Mesendoderm (in vitro differentiated cells): Measurements from ENCODE around the gene PARVB.
"Not testable (repeated sequence)": the region's sequence is repeated elsewhere in the genome, so short reads cannot be mapped to it uniquely, and the experiment has no call there.

Source experiments
- DNase-seq: peaks from one replicate; pipeline ENCODE4 v3.0.0; 2013
- H2AK5ac ChIP-seq: 2 replicates; pipeline ENCODE4 v1.6.1; 2013; ENCODE audit warnings: low read length, inconsistent platforms
- H2BK120ac ChIP-seq: 2 replicates; pipeline ENCODE4 v1.6.1; 2013; ENCODE audit warnings: low read depth, mild to moderate bottlenecking, low read length, moderate library complexity, mixed read lengths
- H2BK15ac ChIP-seq: replicated peaks from 2 replicates; pipeline ENCODE4 v1.6.1; 2013; ENCODE audit warnings: low read depth, mild to moderate bottlenecking, moderate library complexity
- H2BK5ac ChIP-seq: 2 replicates; pipeline ENCODE4 v1.6.1; 2013; ENCODE audit warnings: low read length, inconsistent platforms
- H3K18ac ChIP-seq: 2 replicates; pipeline ENCODE4 v1.6.1; 2013; ENCODE audit warnings: mild to moderate bottlenecking, low read length, mixed read lengths
- H3K23ac ChIP-seq: one replicate; pipeline ENCODE4 v1.6.1; 2013; ENCODE audit warnings: low read length
- H3K27ac ChIP-seq: 2 replicates; pipeline ENCODE4 v1.5.1; 2013; ENCODE audit warnings: low read depth, mild to moderate bottlenecking, inconsistent platforms, low read length, moderate library complexity
- H3K27me3 ChIP-seq: 2 replicates; pipeline ENCODE4 v1.6.1; 2013; ENCODE audit warnings: low read length, control low read depth, mild to moderate bottlenecking, inconsistent platforms; ENCODE audit not compliant: insufficient read depth, poor library complexity
- H3K36me3 ChIP-seq: 2 replicates; pipeline ENCODE4 v1.6.1; 2013; ENCODE audit warnings: low read length, inconsistent platforms; ENCODE audit not compliant: control insufficient read depth, insufficient read depth
- H3K4ac ChIP-seq: one replicate; pipeline ENCODE4 v1.6.1; 2013; ENCODE audit warnings: low read depth, mild to moderate bottlenecking, low read length, moderate library complexity
- H3K4me1 ChIP-seq: 2 replicates; pipeline ENCODE4 v1.6.1; 2013; ENCODE audit warnings: low read depth, low read length, inconsistent platforms; ENCODE audit not compliant: control insufficient read depth
- H3K4me2 ChIP-seq: 2 replicates; pipeline ENCODE4 v1.6.1; 2013; ENCODE audit warnings: low read length
- H3K4me3 ChIP-seq: 2 replicates; pipeline ENCODE4 v1.5.1; 2013; ENCODE audit warnings: mild to moderate bottlenecking, low read length
- H3K56ac ChIP-seq: one replicate; pipeline ENCODE4 v1.6.1; 2013; ENCODE audit warnings: low read length
- H3K79me1 ChIP-seq: 2 replicates; pipeline ENCODE4 v1.6.1; 2013; ENCODE audit warnings: low read length, inconsistent platforms
- H3K79me2 ChIP-seq: 2 replicates; pipeline ENCODE4 v1.6.1; 2013; ENCODE audit warnings: mild to moderate bottlenecking, low read length; ENCODE audit not compliant: control insufficient read depth, insufficient read depth
- H3K9ac ChIP-seq: 2 replicates; pipeline ENCODE4 v1.6.1; 2013; ENCODE audit warnings: low read length, inconsistent platforms
- H4K5ac ChIP-seq: one replicate; pipeline ENCODE4 v1.6.1; 2013; ENCODE audit warnings: low read length
- H4K8ac ChIP-seq: one replicate; pipeline ENCODE4 v1.6.1; 2013; ENCODE audit warnings: low read depth, mild to moderate bottlenecking, control low read depth, low read length, moderate library complexity
- WGBS: extraction: QIAGEN DNeasy Blood & Tissue Kit; methylation state at CpG from one replicate; pipeline ENCODE4 v1.1.7; 2013; ENCODE audit warnings: low lambda C conversion rate, missing lambda C conversion rate; ENCODE audit not compliant: insufficient coverage; ENCODE audit errors: extremely low coverage; 5-methylcytosine and 5-hydroxymethylcytosine counted together

PARVB gene

DNA sequence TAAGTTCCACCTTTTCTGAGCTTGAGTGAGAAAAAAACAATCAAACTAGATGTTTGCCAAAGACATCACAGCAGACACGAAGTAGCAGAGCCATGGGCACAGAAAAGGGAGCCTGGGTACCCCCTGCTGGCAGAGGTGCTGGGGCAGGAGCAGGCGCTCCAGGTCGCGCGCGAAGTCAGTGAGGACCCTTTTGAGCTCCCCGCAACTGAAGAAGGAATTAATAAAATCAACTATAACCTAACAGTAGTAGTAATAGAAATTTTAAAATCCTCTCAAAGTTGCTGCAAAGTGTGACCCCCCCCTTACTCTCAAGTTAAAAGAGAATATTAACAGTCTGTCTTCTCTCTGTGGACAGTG, 20.0 kb upstream of the PARVB start:
- no peak overlapping the region for H3K4me2 ChIP-seq
- no peak overlapping the region for H3K56ac ChIP-seq
- H3K18ac ChIP-seq = no peak overlapping the region
- no CpG with 5 or more reads among the region's 7 CpGs for WGBS
- no peaks in the 10 kb centered on the region for H3K36me3 ChIP-seq
- H2BK5ac ChIP-seq = no peak overlapping the region
- H2BK120ac ChIP-seq = no peak overlapping the region
- H2BK15ac ChIP-seq = no peak overlapping the region
- H3K4me3 ChIP-seq = no peak overlapping the region
- H3K4me1 ChIP-seq = no peaks in the 10 kb centered on the region
- no peak overlapping the region for H4K8ac ChIP-seq
- H4K5ac ChIP-seq = no peak overlapping the region
- H3K79me1 ChIP-seq = no peaks in the 10 kb centered on the region
- H3K23ac ChIP-seq = no peak overlapping the region
- no peak overlapping the region for H3K9ac ChIP-seq
- H3K27ac ChIP-seq = no peak overlapping the region
- no peaks in the 10 kb centered on the region for H3K79me2 ChIP-seq
- DNase-seq = no peak
- H3K27me3 ChIP-seq = no peaks in the 10 kb centered on the region
- H2AK5ac ChIP-seq = no peak overlapping the region
- H3K4ac ChIP-seq = no peak overlapping the region

DNA sequence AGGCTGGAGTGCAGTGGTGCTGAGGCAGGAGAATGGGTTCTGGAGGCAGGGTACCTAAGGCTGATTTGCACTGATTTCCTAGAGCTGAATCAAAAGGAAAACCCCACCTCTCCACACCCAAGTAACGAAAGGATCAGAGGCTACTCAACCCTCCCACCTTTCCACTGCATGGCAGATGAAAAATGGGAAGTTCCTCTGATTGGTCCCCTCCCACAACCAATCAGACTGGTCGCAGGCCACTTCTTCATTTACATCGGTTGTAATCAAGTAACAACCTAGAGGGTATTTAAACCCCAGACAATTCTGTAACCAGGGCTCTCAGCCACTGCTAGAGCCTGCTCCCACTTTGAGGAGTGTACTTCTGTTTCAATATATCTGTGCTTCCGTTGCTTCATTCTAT, 18.6 kb upstream of the PARVB start:
- DNase-seq = no peak
- H3K23ac ChIP-seq = no peak overlapping the region
- H3K36me3 ChIP-seq = no peaks in the 10 kb centered on the region
- no peak overlapping the region for H2BK5ac ChIP-seq
- H3K18ac ChIP-seq = no peak overlapping the region
- H4K8ac ChIP-seq = no peak overlapping the region
- H3K9ac ChIP-seq = no peak overlapping the region
- no peak overlapping the region for H2BK120ac ChIP-seq
- no peaks in the 10 kb centered on the region for H3K27me3 ChIP-seq
- WGBS = no CpG with 5 or more reads among the region's 4 CpGs
- H3K56ac ChIP-seq = no peak overlapping the region
- H3K4me2 ChIP-seq = no peak overlapping the region
- no peak overlapping the region for H3K4ac ChIP-seq
- H3K27ac ChIP-seq = no peak overlapping the region
- no peak overlapping the region for H3K4me3 ChIP-seq
- H2AK5ac ChIP-seq = no peak overlapping the region
- no peaks in the 10 kb centered on the region for H3K4me1 ChIP-seq
- H4K5ac ChIP-seq = no peak overlapping the region
- no peaks in the 10 kb centered on the region for H3K79me1 ChIP-seq
- no peaks in the 10 kb centered on the region for H3K79me2 ChIP-seq
- H2BK15ac ChIP-seq = no peak overlapping the region

DNA sequence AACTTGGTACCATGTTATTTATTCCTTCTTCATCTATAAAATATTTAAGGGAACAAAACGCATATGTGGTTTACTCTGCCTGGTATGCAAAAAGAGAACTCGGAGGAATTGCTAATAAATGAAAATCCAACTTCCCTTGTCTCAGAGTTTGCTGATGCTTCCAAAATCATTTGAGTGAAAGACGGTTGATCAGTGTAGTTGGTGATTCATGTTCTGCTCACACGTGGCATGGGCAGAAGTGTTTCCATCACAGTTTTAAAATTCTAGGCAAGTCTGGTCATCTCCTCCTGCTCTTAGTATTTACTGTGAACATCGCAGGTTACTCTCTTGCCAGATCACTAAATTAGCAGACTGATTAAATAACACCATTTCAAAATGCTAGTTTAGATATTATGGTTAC, 11.9 kb upstream of the PARVB start:
- Histone ChIP-seq H2BK15ac (no peak overlapping the region), H2BK5ac (no peak overlapping the region), H3K18ac (no peak overlapping the region), H3K4ac (no peak overlapping the region), H2AK5ac (no peak overlapping the region), H3K36me3 (no peaks in the 10 kb centered on the region), H3K79me1 (no peaks in the 10 kb centered on the region), H4K8ac (no peak overlapping the region), H2BK120ac (no peak overlapping the region), H3K56ac (no peak overlapping the region), H3K23ac (no peak overlapping the region), H3K4me1 (no peaks in the 10 kb centered on the region), H3K27me3 (no peaks in the 10 kb centered on the region), H3K4me2 (no peak overlapping the region), H4K5ac (no peak overlapping the region), H3K79me2 (no peaks in the 10 kb centered on the region), H3K4me3 (no peak overlapping the region), H3K27ac (no peak overlapping the region), H3K9ac (no peak overlapping the region)
- no peak for DNase-seq
- WGBS = no CpG with 5 or more reads among the region's 5 CpGs

DNA sequence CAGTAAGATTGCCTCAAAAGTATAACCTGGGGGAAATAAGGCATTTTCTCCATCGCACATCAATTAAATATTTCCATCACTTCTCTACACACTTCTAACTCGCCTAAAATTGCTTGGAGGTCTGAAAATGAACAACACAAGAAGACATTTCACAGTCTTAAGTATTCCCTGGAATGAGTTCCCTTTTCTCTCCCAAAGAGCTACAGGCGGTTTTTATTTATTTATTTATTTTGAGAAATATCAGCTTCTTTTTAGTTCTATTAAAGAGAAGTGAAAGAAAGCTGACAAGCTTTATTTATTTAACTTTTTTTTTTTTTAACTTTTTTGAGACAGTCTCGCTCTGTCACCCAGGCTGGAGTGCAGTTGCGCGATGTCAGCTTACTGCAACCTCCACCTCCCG, 11.5 kb upstream of the PARVB start:
- H2BK5ac ChIP-seq = no peak overlapping the region
- no peaks in the 10 kb centered on the region for H3K79me2 ChIP-seq
- H3K56ac ChIP-seq = no peak overlapping the region
- no peak overlapping the region for H4K5ac ChIP-seq
- H4K8ac ChIP-seq = no peak overlapping the region
- no peak overlapping the region for H3K18ac ChIP-seq
- H3K4me1 ChIP-seq = no peaks in the 10 kb centered on the region
- H3K27me3 ChIP-seq = no peaks in the 10 kb centered on the region
- H3K27ac ChIP-seq = no peak overlapping the region
- WGBS = no CpG with 5 or more reads among the region's 7 CpGs
- DNase-seq = no peak
- no peak overlapping the region for H3K23ac ChIP-seq
- H3K4me3 ChIP-seq = no peak overlapping the region
- no peak overlapping the region for H2AK5ac ChIP-seq
- no peak overlapping the region for H3K9ac ChIP-seq
- no peaks in the 10 kb centered on the region for H3K36me3 ChIP-seq
- no peaks in the 10 kb centered on the region for H3K79me1 ChIP-seq
- no peak overlapping the region for H2BK15ac ChIP-seq
- H3K4ac ChIP-seq = no peak overlapping the region
- H2BK120ac ChIP-seq = no peak overlapping the region
- H3K4me2 ChIP-seq = no peak overlapping the region

DNA sequence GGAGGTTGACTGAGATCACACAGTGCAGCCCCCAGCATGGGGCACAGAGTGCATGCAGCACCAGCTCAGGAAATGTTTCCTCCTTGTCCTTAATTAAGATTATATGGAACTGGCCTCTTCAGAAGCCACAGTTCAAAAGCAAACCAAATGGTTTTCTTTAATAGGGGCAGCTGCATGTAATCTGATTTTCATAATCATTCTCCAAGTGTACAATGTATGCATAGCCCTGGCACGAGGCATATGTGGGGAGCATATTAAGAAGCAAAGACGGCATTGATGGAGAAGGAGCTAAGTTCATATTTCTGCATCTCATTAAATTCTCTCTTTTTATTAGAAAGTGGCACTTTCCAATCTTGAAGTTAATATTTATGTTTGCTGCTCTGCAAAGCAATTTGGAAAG, 9.9 kb upstream of the PARVB start:
- no peaks in the 10 kb centered on the region for H3K79me1 ChIP-seq
- H4K5ac ChIP-seq = no peak overlapping the region
- no peak overlapping the region for H3K23ac ChIP-seq
- no peak overlapping the region for H3K4me3 ChIP-seq
- no peaks in the 10 kb centered on the region for H3K4me1 ChIP-seq
- H2BK15ac ChIP-seq = no peak overlapping the region
- H3K79me2 ChIP-seq = no peaks in the 10 kb centered on the region
- H2BK120ac ChIP-seq = no peak overlapping the region
- H2AK5ac ChIP-seq = no peak overlapping the region
- H3K9ac ChIP-seq = no peak overlapping the region
- WGBS = no CpG with 5 or more reads among the region's 2 CpGs
- H3K27ac ChIP-seq = no peak overlapping the region
- H3K27me3 ChIP-seq = no peaks in the 10 kb centered on the region
- no peak overlapping the region for H3K4ac ChIP-seq
- no peak overlapping the region for H3K56ac ChIP-seq
- H3K18ac ChIP-seq = no peak overlapping the region
- no peak overlapping the region for H2BK5ac ChIP-seq
- no peaks in the 10 kb centered on the region for H3K36me3 ChIP-seq
- no peak overlapping the region for H4K8ac ChIP-seq
- H3K4me2 ChIP-seq = no peak overlapping the region
- no peak for DNase-seq

DNA sequence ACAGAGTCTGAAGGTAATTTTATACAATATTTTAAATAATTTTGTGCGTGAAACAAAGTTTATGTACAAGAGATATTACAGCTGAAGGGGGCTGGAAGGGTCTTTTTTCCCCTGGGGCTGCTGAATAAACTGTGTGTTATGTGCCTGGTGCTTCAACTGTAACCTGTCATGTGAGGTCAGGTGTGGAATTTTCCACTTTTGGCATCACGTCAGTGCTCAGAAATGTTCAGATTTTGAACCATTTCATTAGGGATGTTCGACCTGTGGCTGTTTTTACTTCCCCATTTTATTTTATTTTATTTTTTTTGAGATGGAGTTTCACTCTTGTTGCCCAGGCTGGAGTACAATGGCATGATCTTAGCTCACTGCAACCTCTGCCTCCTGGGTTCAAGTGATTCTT, 7.5 kb upstream of the PARVB start:
- not testable (repeated sequence) for H2BK120ac ChIP-seq, H3K23ac ChIP-seq, H3K36me3 ChIP-seq, H3K4me3 ChIP-seq, H2BK15ac ChIP-seq, H3K27me3 ChIP-seq, DNase-seq, H4K5ac ChIP-seq, H3K4me2 ChIP-seq, H3K27ac ChIP-seq, H3K4ac ChIP-seq, H3K4me1 ChIP-seq, H3K56ac ChIP-seq, H4K8ac ChIP-seq, H3K18ac ChIP-seq, H3K9ac ChIP-seq, H2AK5ac ChIP-seq, H3K79me2 ChIP-seq, H3K79me1 ChIP-seq, H2BK5ac ChIP-seq
- WGBS = no CpG with 5 or more reads among the region's 3 CpGs
